Ecto neural progenitor cell (in vitro differentiated cells): ENCODE measurements around the gene KRT16.
"Not testable (repeated sequence)": the region's sequence is repeated elsewhere in the genome, so short reads cannot be mapped to it uniquely, and the experiment has no call there.

Experiments used
- DNase-seq: peaks from one replicate; pipeline ENCODE4 v3.0.0-alpha.2; 2018; ENCODE audit warnings: low spot score

Gene KRT16

DNA sequence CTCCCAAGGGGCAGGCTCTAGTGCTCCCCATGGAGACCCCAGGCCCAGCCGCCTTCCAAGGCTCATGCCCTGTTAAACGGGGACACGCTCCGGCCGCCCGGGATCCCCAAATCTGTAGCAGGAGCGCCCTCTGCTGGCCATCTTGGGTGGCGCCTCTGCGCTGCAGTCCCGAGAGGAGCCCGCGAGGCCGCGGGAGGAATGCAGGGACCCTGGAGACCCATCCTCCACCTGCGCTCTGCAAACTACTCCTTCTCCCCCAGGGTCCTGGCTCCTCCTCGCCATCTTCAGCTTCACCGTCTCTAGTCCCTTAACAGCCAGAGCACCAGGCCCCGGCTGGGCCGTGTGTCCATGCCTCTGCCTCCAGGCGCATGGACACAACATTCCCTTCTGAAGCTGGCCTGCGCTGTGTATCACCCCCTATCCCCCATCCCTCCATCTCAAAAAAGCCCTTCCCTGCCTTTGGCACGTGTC is 35.4 kb upstream of the KRT16 start:
- peak; percentile 99 for DNase-seq

DNA sequence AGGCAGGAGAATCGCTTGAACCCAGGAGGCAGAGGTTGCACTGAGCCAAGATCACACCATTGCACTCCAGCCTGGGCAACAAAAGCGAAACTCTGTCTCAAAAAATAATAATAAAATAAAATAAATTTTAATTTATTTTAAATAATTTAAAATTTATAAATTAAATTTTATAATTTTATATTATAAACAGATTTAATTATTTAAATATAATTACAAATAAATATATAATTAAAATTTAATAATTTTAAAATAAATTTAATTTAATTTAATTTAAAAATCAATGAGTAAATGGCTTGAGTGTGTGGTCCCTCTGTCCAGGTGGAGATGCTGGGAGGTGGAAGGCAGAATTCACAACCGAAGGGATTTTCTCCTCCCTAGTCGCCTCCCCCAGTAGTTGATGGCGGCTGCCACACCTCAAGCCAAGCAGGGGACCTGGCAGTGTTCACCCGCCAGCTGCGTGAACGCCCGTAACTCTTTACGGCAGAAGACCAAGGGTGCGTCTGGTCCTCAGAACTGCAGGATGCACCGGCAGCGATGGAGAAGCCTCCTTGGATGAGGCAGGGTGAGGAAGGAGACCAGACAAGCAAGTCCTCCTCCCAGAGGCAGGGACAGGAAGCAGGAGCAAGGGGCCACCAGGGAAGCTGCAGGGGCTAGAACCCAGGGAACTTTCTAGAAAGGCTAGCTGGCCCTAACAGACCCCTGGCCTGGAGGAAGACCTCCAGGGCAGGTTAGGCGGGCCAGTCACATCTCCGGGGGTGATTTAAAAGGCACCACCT is 34.7 kb upstream of the KRT16 start:
- no peak for DNase-seq

DNA sequence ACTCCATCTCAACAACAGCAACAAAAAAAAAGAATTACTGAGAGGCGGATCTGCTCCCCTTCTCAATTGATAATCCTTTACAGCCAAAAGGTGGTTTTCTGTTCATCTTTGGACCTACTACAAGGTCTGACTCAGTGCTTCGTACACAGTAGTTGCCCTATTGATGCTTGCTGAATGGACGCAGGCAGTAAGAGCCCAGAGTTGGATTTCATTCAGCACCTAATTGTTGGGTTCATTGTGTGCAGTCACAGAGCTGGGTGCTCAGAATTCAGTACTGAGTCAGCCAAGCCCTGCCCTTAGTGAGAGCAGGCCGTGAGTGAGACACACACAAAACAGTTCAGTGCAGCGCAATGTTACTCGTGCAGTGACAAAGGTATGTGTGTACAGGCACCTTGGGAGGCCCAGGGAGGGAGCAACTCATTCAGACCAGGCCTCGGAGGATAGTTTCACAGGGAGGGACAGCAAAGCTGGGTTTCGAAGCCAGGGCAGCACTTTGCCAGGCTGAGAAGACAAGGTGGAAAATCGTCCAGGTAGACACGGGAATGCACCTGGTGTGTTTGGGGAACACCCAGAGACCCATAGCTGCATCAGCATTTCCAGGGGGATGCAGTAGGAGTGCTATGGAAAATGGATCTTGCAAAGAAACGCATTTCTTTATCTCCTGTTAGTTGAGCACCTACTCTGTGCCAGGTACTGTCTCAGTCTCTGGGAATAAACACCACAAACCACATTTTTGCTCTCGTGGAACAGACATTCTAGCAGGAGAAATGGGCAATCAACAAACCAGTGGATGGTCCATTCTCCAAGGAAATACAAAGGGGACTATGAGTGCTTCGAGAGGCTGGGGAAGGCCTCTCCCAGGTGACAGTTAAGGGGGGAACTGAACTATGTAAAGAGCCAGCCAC is 29.9 kb upstream of the KRT16 start:
- DNase-seq, result no peak

DNA sequence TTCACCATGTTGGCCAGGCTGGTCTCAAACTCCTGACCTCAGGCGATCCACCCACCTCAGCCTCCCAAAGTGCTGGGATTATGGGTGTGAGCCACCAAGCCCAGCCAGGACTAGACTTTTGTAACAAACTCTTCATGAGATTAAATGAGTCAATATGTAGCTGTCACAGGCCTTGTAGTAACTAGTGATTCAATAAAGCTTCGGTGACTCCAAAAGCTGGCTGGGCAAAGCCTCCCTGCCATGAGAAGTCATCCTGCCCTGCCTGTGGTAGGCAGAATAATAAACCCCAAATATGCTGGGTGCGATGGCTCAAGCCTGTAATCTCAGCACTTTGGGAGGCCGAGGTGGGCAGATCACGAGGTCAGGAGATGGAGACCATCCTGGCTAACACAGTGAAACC is 28.0 kb upstream of the KRT16 start:
- DNase-seq, result not testable (repeated sequence)

DNA sequence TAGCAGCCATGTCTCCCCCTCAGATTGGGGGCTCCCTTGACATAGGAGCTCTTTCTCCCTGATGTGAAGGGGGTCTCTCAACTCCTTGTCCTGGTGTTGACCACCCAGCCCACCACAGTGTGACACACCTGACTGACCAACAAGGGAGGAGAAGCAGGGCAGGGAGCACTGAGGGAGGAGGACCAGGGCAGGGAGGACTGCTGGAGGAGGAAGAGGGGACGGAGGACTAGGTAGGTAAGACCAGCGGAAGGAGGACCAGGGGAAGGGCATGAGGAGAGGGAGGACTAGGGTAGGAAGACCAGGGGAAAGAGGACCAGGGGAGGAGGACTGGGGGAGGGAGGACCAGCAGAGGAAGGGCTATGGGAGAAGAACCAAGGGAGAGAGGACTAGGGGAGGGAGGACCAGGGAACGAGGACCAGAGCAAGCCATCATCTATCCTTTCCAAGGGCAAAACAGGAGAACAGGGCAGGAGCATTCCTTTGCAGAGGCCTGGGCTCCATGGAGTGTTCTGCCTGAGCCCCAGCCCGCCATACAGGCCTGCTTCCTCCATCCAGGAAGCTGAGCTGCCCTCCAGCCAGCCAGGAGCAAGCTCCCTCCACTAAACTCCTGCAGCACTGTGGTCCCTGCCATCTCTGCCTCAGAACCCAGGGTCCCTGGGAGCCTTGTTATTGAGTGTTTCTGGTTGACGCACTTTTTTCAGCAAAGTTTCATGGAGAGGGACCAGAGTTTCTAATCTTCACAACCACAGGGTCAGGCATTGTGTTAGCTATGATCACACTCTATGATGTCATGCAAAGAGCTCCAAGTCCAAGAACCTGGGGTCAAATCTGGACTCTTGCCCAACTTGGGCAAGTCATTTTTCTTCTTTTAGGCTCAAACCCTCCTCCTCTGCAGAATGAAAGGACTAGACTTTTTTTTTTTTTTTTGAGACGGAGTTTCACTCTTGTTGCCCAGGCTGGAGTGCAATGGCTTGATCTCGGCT is 27.2 kb upstream of the KRT16 start:
- no peak for DNase-seq

DNA sequence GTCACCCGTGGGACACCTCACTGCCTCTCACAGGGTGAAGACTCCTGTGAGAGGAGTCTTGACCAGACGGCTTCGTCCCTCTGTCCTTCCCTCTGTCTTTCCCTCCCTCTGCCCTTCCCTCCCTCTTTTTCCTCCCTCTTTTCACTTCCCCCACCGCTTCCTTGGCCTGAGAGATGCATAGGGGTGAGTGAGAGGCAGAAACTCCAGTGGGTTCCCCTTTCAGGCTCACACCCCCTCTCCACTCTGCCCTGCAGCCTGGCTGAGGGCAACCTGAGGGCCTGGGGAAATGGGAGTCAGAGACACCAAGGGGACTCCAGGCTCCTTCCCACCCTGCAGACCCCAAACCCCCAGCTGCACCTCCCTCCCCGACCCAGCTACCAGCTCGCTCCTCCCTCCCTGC is 26.4 kb upstream of the KRT16 start:
- no peak for DNase-seq

DNA sequence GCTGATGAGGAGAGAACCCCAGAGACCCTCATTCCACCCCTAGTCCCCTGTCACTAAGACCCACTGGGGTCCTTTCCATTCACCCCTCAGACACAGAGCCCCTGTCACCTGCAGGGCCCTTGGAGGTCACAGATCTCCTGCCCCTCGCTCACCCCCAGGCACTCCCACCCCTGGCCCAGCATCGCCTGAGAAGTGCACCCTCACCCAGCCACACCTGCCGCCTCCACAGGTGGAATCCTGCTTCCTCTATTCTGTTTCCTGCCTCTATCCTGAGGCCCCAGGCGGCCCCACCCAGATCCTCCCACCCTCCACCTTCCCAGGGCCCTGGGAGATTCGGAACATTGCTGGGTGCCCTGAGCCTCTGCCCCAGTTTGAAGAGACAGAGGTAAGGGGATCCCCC is 25.6 kb upstream of the KRT16 start:
- no peak for DNase-seq

DNA sequence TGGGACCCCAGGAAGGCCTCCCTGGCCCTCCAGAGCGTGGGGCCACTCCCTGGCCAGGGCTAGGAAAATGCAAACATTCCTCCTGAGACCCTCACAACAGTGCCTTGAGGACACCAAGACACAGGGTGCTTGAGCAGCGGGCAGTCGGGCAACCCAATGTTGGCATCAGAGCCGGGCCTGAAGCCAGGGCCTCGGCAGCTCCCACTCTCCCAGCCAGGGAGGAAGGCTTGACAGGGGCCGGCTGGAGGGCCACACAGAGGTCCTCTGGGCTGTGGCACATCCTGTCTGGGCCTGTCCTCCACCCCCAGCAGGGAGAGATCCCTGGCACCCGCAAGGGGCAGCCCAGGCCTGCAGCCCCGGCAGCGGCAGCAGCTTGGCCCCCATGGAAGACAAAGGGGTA is 24.1 kb upstream of the KRT16 start:
- no peak for DNase-seq

DNA sequence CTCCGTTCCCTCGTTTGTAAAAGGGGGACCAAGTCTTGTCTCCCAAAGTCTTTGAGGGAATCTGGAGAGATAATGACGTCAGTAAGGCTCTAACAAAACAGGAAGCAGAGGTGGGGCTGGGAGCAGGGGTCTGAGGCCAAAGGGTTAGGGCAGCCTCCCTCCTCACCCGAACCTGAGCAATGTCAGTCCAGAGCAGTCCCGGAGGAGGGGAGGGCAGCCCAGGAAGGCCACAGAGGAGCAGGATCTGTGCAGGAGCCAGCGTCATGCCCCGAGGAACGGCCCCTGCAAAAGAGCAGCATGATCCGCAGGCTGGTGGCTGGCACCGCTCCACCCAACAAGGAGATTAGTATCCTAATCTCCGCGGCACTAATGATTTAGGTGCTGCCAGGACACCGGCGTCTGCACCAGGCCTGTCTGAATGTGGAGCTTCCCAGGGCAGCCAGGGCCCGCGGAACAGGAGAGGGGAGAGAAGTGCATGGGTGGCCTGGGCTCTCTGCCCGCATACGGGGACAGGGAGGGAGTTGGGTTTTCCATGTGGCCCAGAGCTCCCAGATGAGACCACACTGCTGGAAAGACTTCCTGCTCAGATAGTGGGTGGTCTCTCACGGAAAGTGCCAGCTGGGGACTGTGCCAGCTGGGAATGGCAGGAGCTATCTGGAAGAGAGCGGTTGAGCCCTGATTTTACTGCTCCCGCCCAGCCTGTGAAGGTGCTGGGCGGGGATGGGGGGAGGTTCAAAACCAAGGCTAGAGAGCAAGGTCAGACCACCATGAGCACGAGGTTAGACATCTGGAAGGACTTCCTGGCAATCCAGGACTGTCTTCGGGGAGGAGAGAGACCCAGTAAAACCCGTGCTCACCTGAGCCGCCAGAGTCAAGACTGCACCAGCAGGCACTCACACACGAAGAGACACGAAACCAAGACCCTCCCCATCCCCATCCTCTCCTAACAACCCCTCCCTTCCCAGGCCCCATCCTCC is 22.8 kb upstream of the KRT16 start:
- DNase-seq, result no peak

DNA sequence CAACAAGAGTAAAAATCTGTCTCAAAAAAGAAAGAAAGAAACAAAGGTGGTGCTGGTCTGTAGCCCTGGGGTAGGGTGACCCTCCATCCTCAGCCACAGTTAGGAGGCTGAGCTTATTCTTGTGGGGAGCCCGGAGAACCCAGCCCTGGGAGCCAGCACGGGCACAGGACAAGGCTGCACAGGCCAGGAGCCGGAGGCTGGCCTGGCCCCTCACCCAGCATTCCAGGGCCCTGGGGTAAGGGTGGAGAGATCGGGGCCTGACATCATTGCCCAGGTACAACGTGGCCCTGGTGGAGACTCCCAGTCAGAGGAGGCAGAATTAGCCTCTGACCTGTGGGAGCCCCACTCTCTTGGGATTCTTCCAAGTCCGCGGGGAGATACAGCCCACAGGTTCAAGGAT is 22.1 kb upstream of the KRT16 start:
- no peak for DNase-seq

DNA sequence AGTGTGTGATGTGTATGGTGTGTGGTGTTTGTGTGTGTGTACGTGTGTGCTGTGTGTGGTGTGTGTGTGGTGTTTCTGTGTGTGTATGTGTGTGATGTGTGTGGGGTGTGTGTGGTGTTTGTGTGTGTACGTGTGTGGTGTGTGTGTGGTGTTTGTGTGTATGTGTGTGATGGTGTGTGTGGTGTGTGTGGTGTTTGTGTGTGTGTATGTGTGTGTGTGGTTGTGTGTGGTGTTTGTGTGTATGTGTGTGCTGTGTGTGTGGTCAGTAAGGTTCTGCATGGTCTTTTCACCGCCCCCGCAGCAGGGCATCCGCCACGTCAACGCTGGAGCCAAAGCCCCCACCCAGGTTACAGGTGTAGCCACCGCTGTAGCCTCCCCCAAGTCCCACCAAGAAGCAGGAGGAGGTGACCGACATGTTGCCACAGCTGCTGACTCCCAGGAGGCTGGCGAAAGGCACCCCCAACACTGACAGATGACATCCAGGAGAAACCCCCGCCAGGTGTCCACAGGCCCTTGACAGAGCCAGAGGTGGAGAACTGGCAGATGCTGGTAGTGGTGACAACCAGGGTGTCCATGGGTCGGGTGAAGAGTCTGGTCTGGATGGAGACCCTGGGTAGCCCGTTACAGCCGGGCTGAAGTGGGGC is 21.1 kb upstream of the KRT16 start:
- DNase-seq, result no peak

DNA sequence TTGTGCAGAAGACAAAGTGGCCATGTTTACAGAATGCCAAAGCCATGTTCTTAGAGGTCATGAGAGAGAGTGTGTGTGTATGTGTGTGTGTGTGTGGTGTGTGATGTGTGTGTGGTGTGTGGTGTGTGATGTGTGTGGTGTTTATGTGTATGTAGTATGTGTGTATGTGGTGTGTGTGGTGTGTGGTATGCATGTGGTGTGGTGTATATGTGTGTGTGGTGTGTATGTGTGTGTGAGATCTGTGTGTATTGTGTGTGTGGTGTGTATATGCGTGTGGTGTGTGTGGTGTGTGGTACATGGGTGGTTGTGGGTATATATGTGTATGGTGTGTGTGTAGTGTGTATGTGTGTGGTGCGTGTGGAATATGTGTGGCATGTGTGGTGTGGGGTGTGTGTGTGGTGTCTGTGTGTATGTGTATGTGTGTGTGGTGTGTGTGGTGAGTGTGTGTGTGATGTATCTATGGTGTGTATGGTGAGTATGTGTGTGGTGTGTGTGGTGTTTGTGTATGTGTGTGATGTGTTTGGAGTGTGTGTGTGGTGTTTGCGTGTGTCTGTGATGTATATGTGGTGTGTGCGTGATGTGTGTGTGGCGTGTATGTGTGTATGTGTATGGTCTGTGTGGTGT is 20.0 kb upstream of the KRT16 start:
- no peak for DNase-seq

DNA sequence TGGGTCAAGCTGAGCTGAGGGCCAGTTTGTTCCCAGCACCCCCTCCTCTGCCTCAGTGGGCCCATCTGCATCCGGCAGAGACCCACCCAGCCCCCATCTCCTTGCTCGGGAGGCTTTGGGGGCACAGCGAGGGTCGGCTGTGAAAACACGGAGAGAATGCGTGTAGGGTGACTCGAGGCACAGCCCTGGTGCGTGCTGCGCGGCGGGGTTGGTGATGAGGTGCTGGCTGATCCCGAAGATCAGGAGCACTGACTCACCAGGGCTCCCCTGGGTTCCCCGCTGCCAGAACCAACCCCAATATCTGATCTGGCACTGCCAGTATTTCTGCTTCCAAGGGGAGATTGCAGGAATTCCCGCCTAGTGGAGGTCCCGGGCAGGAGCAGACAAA is 19.3 kb upstream of the KRT16 start:
- DNase-seq, result no peak

DNA sequence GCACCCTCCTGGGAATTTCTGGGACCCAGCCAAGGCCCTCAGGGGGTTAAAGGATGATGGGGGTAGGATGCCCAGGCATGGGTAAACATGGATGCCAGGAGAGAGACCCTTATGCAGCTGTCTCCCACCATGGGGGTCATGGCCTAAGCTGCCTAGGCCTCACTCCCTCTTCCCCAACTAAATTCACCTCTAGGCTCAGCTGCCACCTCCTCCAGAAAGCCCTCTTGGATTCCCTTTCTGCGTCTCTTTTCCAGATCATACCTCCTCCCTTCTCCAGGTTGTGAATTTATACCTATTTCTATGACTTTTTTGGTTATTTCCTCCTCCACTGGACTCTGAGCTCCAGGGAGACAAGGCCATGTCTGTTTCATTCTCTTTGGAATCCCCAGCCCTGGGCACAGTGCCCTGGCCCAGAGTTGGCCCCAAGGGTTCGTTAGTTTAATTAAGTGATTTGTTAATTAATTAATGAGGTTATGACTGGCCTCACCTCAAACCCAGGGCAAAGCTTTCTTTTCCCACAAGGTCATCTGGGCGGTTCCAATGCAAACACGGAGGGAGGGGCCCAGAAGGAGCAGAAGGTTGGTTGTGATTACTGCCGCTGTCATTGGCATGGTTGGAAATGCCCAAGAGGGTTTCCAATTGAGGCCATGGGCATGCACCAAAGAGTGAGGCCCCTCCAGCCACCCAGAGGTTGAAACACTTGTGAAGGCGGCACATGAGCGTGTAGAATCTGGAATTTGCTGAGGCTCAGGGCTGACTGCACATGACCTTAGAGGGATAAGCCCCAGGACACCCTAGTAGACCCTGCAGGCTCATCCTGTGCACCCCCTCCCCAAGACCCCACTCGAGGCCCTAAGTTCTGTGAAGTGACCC is 18.7 kb upstream of the KRT16 start:
- no peak for DNase-seq

DNA sequence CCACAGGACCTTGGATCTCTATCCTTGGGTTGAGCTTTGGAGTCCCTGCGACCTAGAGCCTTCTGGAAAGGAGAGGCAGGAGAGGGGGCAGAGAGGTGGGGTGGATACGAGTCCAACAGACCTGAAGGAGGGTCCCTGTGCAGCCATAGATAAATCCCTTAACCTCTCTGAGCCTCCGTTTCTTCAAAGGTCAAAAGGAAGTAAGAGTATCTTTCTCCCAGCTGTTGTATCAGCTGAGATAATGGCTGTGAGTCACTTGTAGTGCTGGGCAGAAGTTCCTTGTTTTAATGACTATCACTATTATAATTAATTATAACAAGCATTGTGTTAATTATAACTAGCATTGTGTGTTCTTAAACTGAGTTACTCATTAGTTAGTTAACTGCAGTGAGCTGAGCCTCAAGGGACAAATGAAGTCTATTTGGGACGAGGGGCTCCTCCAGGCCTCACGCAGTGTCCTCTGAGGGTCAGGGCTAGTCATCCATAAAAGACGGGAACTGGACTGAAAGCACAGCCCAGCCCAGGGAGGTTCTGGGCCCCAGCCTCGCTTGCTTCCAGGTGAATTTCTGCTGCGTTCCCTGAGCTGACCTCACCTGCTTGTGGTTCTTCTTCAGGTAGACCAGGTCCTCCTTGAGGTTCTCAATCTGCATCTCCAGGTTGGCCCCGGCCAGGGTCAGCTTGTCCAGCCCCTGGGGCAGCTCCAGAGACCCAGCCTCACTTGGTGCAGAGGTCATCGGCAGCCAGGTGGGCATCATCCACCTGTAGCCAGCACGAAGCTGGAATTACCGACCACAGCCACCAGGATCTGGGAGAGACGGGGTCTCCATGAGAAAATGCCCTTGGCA is 17.5 kb upstream of the KRT16 start:
- DNase-seq, result no peak

DNA sequence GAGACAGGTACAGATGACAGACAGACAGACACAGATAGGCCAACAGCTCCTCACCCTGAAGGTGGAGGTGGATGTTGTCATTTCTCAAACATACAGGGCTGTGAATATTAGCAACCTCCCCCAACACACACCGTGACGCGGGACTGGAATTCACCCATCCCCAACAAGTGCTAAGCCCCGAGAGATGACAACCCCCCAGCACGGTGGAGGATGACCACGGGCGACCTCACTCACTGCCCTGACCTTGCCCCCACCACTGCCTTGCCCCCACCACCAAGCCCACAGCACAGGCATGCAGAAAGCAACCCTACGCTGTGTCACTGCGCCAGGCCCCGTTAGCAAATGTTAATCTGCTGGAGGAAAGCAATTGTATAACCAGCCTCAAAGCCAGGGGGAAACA is 16.7 kb upstream of the KRT16 start:
- DNase-seq, result no peak

DNA sequence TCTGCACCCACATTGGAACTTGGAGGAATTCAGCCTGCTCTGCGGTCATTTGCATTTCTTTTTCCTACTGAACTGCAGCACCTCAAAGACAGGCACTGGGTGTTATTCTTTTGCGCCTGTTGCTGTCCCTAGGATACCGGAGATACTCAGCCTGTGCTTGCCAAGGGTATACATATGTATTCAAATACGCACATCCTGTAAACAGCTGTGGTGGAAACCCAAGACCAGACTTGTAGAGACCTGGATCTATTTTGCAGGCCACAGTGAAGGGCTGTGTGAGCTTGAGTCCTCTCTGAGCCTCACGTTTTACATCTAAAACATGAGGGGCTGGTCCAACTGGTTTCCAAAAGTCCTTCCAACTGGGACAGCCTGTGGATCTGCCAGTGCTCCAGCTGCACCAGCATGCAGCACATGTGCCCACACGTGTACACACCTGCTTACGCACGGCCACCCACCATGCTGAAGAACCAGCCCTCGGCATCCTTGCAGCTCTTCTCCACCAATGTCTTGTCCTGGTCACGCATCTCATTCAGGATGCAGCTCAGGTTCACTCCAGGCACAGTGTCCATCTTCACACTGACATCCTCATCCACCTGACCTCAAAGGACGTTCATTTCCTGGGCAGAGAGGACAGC is 16.2 kb upstream of the KRT16 start:
- DNase-seq, result not testable (repeated sequence)

DNA sequence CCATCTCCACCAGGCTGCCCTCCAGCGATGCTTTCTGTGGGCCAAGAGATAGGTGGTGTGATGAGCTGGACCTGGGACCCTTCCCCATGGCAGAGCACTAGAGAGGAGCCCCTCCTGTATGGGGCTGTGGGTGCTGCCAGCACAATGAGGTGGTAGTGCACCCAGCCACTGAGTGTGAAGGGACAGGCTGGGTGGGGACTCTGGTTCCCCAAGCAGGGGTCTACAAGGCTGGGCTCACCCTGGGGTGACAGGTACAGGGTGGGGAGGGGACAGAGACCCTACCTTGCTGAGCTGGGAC is 15.5 kb upstream of the KRT16 start:
- DNase-seq, result not testable (repeated sequence)
